CD4-positive, CD25-positive, alpha-beta regulatory T cell (primary cell): ENCODE data around the gene COQ5. TPM values are rescaled to one million over a fixed set of nuclear protein-coding genes. Genes with fewer than 3 reads are reported as not detected.

Experiments used
- ATAC-seq, 2 donors: fragments of 150-1000 bp; cut with Tn5 transposase; one replicate each; pipeline ENCODE4 v1.10.0; 2021; ENCODE audit warnings: low read depth in 2 of 2, moderate number of reproducible peaks in 2 of 2, moderate library complexity in 1 of 2
- DNase-seq, 3 donors: peaks; one replicate each; pipeline versions ENCODE4 v3.0.0 to v3.0.0-alpha.2; 2012 to 2022; ENCODE audit warnings: mixed read lengths in 1 of 3
- H3K27ac ChIP-seq: one replicate; pipeline ENCODE4 v1.7.0; 2013; ENCODE audit warnings: mild to moderate bottlenecking, low read length; ENCODE audit not compliant: insufficient read depth, poor library complexity, severe bottlenecking
- H3K27me3 ChIP-seq: one replicate; pipeline ENCODE4 v1.7.0; 2013; ENCODE audit warnings: low read length; ENCODE audit not compliant: control insufficient read depth, insufficient read depth
- H3K36me3 ChIP-seq: one replicate; pipeline ENCODE4 v1.7.0; 2013; ENCODE audit warnings: mild to moderate bottlenecking, low read length, moderate library complexity; ENCODE audit not compliant: control insufficient read depth, insufficient read depth
- H3K4me1 ChIP-seq: 2 replicates; pipeline ENCODE4 v1.7.0; 2013; ENCODE audit warnings: mild to moderate bottlenecking, low read length; ENCODE audit not compliant: insufficient read depth, control insufficient read depth, poor library complexity, severe bottlenecking
- H3K4me3 ChIP-seq: one replicate; pipeline ENCODE4 v1.7.0; 2013; ENCODE audit warnings: low read depth, mild to moderate bottlenecking, low read length, moderate library complexity
- H3K9me3 ChIP-seq, 2 experiments: 1 replicate in 1 of 2; 2 replicates in 1 of 2; pipeline ENCODE4 v1.7.0; 2013; ENCODE audit warnings: low read length in 2 of 2, mild to moderate bottlenecking in 1 of 2, moderate library complexity in 1 of 2; ENCODE audit not compliant: control insufficient read depth in 2 of 2
- H3K27ac Mint-ChIP-seq, 3 donors: one replicate each; pipeline ENCODE4 v1.8.0; 2020 to 2022; ENCODE audit warnings: mild to moderate bottlenecking in 3 of 3, mixed read lengths in 3 of 3, moderate library complexity in 2 of 3
- H3K27me3 Mint-ChIP-seq: one replicate; pipeline ENCODE4 v1.8.0; 2022; ENCODE audit warnings: mild to moderate bottlenecking, mixed read lengths
- H3K36me3 Mint-ChIP-seq: one replicate; pipeline ENCODE4 v1.8.0; 2020; ENCODE audit warnings: mixed read lengths
- H3K4me1 Mint-ChIP-seq, 4 donors: one replicate each; pipeline ENCODE4 v1.8.0; 2020 to 2022; ENCODE audit warnings: mixed read lengths in 4 of 4, mild to moderate bottlenecking in 1 of 4
- H3K4me3 Mint-ChIP-seq, 4 donors: one replicate each; pipeline ENCODE4 v1.8.0; 2020 to 2022; ENCODE audit warnings: mild to moderate bottlenecking in 4 of 4, mixed read lengths in 4 of 4, moderate library complexity in 3 of 4
- H3K9me3 Mint-ChIP-seq, 7 donors: one replicate each; pipeline ENCODE4 v1.8.0; 2020 to 2022; ENCODE audit warnings: mixed read lengths in 7 of 7, mild to moderate bottlenecking in 3 of 7, moderate library complexity in 2 of 7
- polyA plus RNA-seq, 4 donors: library from polyadenylated mRNA; unstranded; fragments of 300-500 nt; fragmentation: Illumina TruSeq; gene quantifications; one replicate each; pipeline ENCODE4 v1.2.3, GENCODE V29; 2021
- total RNA-seq: library from RNA; stranded (reverse); gene quantifications from one replicate; pipeline ENCODE4 v1.2.3, GENCODE V29; 2022

COQ5 gene, protein sequence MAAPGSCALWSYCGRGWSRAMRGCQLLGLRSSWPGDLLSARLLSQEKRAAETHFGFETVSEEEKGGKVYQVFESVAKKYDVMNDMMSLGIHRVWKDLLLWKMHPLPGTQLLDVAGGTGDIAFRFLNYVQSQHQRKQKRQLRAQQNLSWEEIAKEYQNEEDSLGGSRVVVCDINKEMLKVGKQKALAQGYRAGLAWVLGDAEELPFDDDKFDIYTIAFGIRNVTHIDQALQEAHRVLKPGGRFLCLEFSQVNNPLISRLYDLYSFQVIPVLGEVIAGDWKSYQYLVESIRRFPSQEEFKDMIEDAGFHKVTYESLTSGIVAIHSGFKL
- total RNA-seq (11.5 TPM), polyA plus RNA-seq (10 to 100 TPM; 40.4 to 67.4 (median 45.9) TPM)

- Histone ChIP-seq H3K9me3 (no peaks in the 10 kb centered on the region), H3K4me3 (peak within 1 kb of the TSS; percentile 97), H3K4me1 (peaks cover 23% of the 10 kb centered on the region), H3K27me3 (no peaks in the 10 kb centered on the region), H3K27ac (peak within 1 kb of the TSS; percentile 76), H3K36me3 (no peaks in the 10 kb centered on the region)
- Mint-ChIP-seq H3K4me3 (peak within 1 kb of the TSS; percentile 98 to 100 (median 100)), H3K9me3 (peaks cover 0 to 1% (median 0%) of the 10 kb centered on the region in 7 donors), H3K36me3 (peaks cover 5% of the 10 kb centered on the region), H3K27ac (peak within 1 kb of the TSS; percentile 100), H3K27me3 (no peaks in the 10 kb centered on the region), H3K4me1 (peaks cover 13 to 31% (median 22%) of the 10 kb centered on the region in 4 donors)
- ATAC-seq (peak; percentile 95 to 96), DNase-seq (peak; percentile 69 to 90 (median 85))
Observed at GRCh38 chr12:120528861-120529525, at the start of gene COQ5. COQ5 (minus strand) TSS chr12:120529158; CDS start chr12:120529141, 17 bp downstream.

GRCh38 chr12:120574106-120574505 lies 45.1 kb upstream of the COQ5 start:
- no peaks in the 10 kb centered on the region for H3K27me3 ChIP-seq
- Mint-ChIP-seq H3K4me1 (peaks cover 0 to 10% (median 5%) of the 10 kb centered on the region in 4 donors), H3K36me3 (peaks cover 49% of the 10 kb centered on the region), H3K4me3 (no peak overlapping the region), H3K27me3 (no peaks in the 10 kb centered on the region), H3K27ac (peak overlapping the region in 1 of 3 donors; percentile 60), H3K9me3 (peaks cover 0 to 3% (median 0%) of the 10 kb centered on the region in 7 donors)
- no peak overlapping the region for H3K4me3 ChIP-seq
- no peaks in the 10 kb centered on the region for H3K9me3 ChIP-seq
- DNase-seq (no peak), ATAC-seq (no peak)
- no peaks in the 10 kb centered on the region for H3K4me1 ChIP-seq
- peaks cover 90% of the 10 kb centered on the region for H3K36me3 ChIP-seq
- no peak overlapping the region for H3K27ac ChIP-seq

GRCh38 chr12:120573560-120573959 lies 44.6 kb upstream of the COQ5 start:
- DNase-seq: no peak
- H3K36me3 ChIP-seq: peaks cover 90% of the 10 kb centered on the region
- Mint-ChIP-seq H3K27me3 (no peaks in the 10 kb centered on the region), H3K4me1 (peaks cover 0 to 10% (median 4%) of the 10 kb centered on the region in 4 donors), H3K9me3 (peaks cover 0 to 3% (median 0%) of the 10 kb centered on the region in 7 donors), H3K4me3 (no peak overlapping the region), H3K36me3 (peaks cover 49% of the 10 kb centered on the region), H3K27ac (no peak overlapping the region)
- no peaks in the 10 kb centered on the region for H3K4me1 ChIP-seq
- ATAC-seq: no peak
- H3K4me3 ChIP-seq: no peak overlapping the region
- no peaks in the 10 kb centered on the region for H3K9me3 ChIP-seq
- H3K27ac ChIP-seq: no peak overlapping the region
- H3K27me3 ChIP-seq: no peaks in the 10 kb centered on the region

DNA sequence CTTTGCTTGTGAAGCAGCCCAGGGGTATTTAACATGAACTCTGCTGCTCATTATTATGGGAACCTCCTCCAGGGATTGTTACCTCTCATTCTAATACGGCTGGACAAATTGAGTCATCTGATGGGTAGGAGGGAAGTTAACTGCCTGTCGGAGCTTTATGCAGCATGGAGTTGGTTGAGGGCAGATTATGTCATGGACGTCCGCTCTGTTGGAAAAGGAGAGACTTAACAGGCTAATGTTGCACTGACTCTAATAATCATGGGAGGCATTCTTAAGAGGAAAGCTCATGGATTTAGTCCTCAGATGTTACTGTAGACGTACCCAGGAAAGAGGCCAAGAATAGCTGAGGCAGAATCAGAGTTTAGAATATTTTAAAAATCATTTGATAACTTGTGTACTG lies 42.3 kb upstream of the COQ5 start:
- Histone ChIP-seq H3K4me1 (no peaks in the 10 kb centered on the region), H3K27me3 (no peaks in the 10 kb centered on the region), H3K27ac (no peak overlapping the region), H3K36me3 (peaks cover 88% of the 10 kb centered on the region), H3K4me3 (no peak overlapping the region), H3K9me3 (no peaks in the 10 kb centered on the region)
- no peak overlapping the region for H3K27ac Mint-ChIP-seq
- peak overlapping the region in 1 of 4 donors; percentile 37 for H3K4me3 Mint-ChIP-seq
- no peak for DNase-seq
- H3K27me3 Mint-ChIP-seq: no peaks in the 10 kb centered on the region
- peaks cover 0 to 3% (median 0%) of the 10 kb centered on the region in 7 donors for H3K9me3 Mint-ChIP-seq
- peaks cover 0 to 4% (median 3%) of the 10 kb centered on the region in 4 donors for H3K4me1 Mint-ChIP-seq
- ATAC-seq: no peak
- H3K36me3 Mint-ChIP-seq: peaks cover 44% of the 10 kb centered on the region

DNA sequence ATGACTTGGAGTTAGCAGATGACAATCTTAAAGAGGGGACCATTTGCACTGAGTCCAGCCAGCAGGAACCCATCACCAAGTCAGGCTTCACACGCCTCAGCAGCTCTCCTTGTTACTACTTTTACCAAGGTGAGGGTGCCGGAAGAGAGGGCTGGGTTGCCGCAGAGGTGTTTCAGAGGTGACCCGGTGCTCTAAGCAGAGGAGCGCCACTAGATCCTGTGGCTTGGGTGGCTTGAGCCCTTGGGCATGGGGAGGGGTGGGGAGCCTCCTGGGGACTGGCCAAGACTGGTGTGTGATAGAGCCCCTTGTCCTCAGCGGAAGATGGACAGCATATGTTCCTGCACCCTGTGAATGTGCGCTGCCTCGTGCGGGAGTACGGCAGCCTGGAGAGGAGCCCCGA lies 34.5 kb upstream of the COQ5 start:
- no peaks in the 10 kb centered on the region for H3K4me1 ChIP-seq
- peak overlapping the region in 1 of 3 donors; percentile 29 for H3K27ac Mint-ChIP-seq
- no peak for ATAC-seq
- peaks cover 84% of the 10 kb centered on the region for H3K36me3 ChIP-seq
- H3K36me3 Mint-ChIP-seq: peaks cover 39% of the 10 kb centered on the region
- H3K4me1 Mint-ChIP-seq: peaks cover 0 to 5% (median 1%) of the 10 kb centered on the region in 4 donors
- no peaks in the 10 kb centered on the region for H3K9me3 Mint-ChIP-seq
- H3K9me3 ChIP-seq: no peaks in the 10 kb centered on the region
- H3K27me3 ChIP-seq: no peaks in the 10 kb centered on the region
- H3K27me3 Mint-ChIP-seq: no peaks in the 10 kb centered on the region
- H3K4me3 Mint-ChIP-seq: no peak overlapping the region
- H3K27ac ChIP-seq: no peak overlapping the region
- H3K4me3 ChIP-seq: no peak overlapping the region
- no peak for DNase-seq

DNA sequence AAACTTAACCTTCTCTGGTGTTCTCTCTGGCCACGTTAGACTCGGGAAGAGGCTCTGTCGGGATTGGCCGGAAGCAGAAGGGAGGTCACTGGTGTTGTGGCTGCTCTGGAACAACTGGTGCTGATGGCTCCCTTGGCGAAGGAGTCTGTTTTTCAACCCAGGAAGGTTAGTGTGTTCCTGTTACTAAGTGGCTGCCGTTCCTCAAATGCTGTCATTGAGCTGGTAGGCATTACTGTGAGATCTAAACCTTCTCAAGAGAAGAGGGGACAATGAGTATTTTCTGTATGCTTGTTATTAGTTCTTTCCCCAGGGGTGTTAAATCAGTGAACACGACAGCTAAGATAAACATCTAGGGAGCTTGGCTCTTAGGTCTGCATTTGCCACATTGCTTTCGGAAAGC lies 33.9 kb upstream of the COQ5 start:
- no peak for DNase-seq
- Mint-ChIP-seq H3K4me3 (peak overlapping the region in 1 of 4 donors; percentile 58), H3K27me3 (no peaks in the 10 kb centered on the region), H3K36me3 (peaks cover 40% of the 10 kb centered on the region), H3K9me3 (no peaks in the 10 kb centered on the region), H3K4me1 (peaks cover 0 to 6% (median 1%) of the 10 kb centered on the region in 4 donors), H3K27ac (peak overlapping the region in 2 of 3 donors; percentile 29 to 62)
- Histone ChIP-seq H3K9me3 (no peaks in the 10 kb centered on the region), H3K27me3 (no peaks in the 10 kb centered on the region), H3K36me3 (peaks cover 84% of the 10 kb centered on the region), H3K4me3 (no peak overlapping the region), H3K27ac (no peak overlapping the region), H3K4me1 (no peaks in the 10 kb centered on the region)
- no peak for ATAC-seq

GRCh38 chr12:120557589-120557988 lies 28.6 kb upstream of the COQ5 start:
- no peak for ATAC-seq
- Histone ChIP-seq H3K4me1 (no peaks in the 10 kb centered on the region), H3K4me3 (no peak overlapping the region), H3K27me3 (no peaks in the 10 kb centered on the region), H3K36me3 (peaks cover 69% of the 10 kb centered on the region), H3K9me3 (no peaks in the 10 kb centered on the region), H3K27ac (no peak overlapping the region)
- Mint-ChIP-seq H3K4me1 (peaks cover 0 to 17% (median 9%) of the 10 kb centered on the region in 4 donors), H3K9me3 (no peaks in the 10 kb centered on the region), H3K36me3 (peaks cover 33% of the 10 kb centered on the region), H3K4me3 (no peak overlapping the region), H3K27ac (no peak overlapping the region), H3K27me3 (no peaks in the 10 kb centered on the region)
- no peak for DNase-seq
